ENCODE data around the gene PTPRT.

DNA sequence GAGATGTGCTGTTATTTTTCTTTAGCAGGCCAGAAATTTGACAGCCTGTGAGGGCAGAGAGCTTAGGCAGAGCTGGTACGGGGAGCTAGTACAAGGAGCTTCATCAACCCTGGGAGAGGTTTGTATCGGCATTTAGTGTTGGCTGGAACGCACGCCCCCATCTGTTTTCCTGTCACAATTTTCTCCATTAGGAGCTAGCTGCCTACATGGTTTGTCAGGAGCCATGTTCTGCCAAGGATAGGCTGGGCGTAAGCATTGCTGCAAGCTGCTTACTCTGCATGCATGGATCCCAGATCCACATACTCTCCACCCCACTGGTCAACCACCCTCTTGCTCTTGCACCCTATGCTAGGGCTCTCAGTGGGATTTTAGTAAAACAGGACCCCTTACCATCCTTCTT lies 1122.5 kb downstream of the PTPRT start:
- TF ChIP-seq SP1 (IDR thresholded peaks at IDR 0.05; ENCODE audit: low read depth) (no peak), EZH2phosphoT487 (IDR thresholded peaks at IDR 0.05; ENCODE audit: borderline replicate concordance) (no peak)
- TF ChIP-seq, protein P1, sequence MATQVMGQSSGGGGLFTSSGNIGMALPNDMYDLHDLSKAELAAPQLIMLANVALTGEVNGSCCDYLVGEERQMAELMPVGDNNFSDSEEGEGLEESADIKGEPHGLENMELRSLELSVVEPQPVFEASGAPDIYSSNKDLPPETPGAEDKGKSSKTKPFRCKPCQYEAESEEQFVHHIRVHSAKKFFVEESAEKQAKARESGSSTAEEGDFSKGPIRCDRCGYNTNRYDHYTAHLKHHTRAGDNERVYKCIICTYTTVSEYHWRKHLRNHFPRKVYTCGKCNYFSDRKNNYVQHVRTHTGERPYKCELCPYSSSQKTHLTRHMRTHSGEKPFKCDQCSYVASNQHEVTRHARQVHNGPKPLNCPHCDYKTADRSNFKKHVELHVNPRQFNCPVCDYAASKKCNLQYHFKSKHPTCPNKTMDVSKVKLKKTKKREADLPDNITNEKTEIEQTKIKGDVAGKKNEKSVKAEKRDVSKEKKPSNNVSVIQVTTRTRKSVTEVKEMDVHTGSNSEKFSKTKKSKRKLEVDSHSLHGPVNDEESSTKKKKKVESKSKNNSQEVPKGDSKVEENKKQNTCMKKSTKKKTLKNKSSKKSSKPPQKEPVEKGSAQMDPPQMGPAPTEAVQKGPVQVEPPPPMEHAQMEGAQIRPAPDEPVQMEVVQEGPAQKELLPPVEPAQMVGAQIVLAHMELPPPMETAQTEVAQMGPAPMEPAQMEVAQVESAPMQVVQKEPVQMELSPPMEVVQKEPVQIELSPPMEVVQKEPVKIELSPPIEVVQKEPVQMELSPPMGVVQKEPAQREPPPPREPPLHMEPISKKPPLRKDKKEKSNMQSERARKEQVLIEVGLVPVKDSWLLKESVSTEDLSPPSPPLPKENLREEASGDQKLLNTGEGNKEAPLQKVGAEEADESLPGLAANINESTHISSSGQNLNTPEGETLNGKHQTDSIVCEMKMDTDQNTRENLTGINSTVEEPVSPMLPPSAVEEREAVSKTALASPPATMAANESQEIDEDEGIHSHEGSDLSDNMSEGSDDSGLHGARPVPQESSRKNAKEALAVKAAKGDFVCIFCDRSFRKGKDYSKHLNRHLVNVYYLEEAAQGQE (IDR thresholded peaks at IDR 0.05; ENCODE audit: low read depth): no peak
- TF ChIP-seq, protein P2, sequence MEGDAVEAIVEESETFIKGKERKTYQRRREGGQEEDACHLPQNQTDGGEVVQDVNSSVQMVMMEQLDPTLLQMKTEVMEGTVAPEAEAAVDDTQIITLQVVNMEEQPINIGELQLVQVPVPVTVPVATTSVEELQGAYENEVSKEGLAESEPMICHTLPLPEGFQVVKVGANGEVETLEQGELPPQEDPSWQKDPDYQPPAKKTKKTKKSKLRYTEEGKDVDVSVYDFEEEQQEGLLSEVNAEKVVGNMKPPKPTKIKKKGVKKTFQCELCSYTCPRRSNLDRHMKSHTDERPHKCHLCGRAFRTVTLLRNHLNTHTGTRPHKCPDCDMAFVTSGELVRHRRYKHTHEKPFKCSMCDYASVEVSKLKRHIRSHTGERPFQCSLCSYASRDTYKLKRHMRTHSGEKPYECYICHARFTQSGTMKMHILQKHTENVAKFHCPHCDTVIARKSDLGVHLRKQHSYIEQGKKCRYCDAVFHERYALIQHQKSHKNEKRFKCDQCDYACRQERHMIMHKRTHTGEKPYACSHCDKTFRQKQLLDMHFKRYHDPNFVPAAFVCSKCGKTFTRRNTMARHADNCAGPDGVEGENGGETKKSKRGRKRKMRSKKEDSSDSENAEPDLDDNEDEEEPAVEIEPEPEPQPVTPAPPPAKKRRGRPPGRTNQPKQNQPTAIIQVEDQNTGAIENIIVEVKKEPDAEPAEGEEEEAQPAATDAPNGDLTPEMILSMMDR (IDR thresholded peaks at IDR 0.05 in 2 of 3, conservative IDR thresholded peaks at IDR 0.05 in 1 of 3; ENCODE audit: borderline replicate concordance in 1 of 3, insufficient read depth in 1 of 3, low read depth in 2 of 3, low read length in 2 of 3): no peak

Data from HCT116 (cell line).